ENCODE measurements around the gene DGCR8.

Gene DGCR8

DNA sequence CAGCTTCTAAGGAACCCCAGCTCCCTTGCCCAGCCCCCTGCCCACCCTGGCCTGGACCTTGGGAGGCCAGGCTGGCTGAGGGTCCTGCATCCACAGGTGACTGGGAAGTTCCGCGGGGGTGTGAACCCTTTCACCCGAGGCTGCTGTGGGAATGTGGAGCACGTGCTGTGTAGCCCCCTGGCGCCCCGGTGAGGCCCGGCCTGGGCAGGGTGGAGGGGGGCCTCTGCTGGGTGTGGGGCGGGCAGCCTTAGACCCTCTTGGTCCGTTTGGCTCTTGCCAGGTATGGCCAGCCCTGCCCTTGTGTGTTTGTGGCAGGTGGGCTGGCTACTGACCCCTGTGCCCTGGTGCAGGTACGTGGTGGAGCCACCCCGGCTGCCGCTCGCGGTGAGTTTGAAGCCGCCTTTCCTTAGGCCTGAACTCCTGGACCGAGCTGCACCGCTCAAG is 60.5 kb downstream of the DGCR8 start:
- FAIRE-seq, result no peak

DNA sequence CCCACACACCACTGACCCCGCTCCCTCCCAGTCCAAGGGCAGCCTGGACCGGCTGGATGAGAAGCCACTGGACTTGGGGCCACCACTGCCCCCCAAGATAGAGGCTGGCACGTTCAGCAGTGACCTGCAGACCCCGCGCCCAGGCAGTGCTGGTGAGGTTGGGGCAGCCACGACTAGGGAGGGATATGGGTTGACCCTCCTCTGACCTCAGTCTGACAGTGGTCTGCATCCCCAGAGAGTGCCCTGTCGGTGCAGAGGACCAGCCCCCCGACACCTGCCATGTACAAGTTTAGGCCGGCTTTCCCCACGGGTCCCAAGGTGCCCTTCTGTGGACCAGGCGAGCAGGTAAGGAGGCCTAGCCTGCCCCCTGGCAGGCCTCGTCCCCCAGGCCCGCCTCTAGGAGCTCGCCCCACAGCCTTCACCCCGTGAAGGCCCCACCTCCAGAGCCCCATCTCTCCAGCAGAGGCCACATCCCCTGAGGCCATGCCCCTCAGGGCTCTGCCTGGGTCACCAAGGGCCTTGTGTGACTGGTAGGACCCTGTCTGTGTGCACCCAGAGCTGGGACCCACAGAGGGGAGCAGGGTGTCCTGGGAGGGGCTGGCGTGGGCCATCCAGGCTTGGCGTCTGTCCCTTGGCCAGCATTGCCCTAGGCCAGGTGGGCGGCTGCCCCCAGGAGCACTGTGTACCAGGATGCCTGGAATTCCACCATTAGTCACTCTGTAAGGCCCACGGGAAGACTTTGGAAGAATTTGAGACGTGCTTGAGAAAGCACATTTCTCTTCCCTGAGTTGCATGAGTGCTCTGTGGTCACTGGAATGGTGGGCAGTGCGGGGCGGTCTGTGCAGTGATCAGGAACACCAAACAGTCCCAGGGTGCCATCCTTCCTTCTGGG is 61.4 kb downstream of the DGCR8 start:
- FAIRE-seq, result no peak

DNA sequence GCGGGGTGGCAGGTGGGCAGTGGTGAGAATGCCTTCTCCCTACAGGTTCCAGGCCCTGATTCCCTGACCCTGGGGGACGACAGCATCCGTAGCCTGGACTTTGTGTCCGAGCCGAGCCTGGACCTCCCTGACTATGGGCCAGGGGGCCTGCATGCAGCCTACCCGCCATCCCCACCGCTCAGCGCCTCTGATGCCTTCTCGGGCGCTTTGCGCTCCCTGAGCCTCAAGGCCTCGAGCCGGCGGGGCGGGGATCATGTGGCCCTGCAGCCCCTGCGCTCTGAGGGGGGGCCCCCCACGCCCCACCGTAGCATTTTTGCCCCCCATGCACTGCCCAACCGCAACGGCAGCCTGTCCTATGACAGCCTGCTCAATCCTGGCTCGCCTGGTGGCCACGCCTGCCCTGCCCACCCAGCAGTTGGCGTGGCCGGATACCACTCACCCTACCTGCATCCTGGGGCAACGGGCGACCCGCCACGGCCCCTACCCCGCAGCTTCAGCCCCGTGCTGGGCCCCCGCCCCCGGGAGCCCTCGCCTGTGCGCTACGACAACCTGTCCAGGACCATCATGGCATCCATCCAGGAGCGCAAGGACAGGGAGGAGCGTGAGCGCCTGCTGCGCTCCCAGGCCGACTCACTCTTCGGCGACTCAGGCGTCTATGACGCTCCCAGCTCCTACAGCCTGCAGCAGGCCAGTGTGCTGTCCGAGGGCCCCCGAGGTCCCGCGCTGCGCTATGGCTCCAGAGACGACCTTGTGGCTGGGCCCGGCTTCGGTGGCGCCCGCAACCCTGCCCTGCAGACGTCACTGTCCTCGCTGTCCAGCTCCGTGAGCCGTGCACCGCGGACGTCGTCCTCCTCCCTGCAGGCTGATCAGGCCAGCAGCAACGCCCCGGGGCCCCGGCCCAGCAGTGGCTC is 62.9 kb downstream of the DGCR8 start:
- no peak for FAIRE-seq

DNA sequence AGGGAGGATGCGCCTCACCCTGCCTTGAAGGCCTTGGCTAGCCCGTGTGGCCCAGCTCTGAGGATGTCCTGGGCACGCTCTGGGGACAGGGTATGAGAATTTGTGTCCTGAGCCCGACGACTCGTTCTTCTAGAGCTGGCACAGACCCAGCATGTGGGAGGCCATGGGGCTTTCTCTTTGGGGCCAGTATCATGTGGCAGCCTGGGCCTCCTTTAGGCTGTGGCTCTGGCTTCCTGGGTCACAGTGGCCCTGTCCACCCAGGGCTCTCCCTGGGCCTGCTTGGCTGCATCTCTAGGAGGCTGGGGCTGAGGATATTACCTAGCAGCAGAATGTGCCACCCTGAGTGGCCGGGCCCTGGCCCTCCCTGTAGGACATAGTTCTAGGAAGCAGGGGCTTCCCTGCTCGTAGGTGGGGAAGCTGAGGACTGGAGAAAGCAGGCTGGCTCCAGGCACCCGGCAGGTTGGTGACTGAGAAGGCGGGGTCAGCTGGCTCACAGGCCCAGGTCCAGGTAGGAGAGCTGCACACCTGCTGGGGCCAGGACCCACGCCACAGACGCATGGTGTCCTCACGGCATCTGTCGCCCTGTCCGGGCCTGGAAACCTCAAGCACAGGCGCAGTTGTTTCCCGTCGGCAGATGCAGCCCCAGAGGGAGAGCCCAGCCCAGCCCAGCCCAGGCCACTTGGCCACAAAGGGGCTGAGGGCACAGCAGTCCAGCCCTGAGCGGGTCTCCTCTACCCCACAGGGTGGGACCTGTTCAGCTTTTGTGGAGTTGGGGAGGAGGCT is 64.0 kb downstream of the DGCR8 start:
- FAIRE-seq, result no peak

DNA sequence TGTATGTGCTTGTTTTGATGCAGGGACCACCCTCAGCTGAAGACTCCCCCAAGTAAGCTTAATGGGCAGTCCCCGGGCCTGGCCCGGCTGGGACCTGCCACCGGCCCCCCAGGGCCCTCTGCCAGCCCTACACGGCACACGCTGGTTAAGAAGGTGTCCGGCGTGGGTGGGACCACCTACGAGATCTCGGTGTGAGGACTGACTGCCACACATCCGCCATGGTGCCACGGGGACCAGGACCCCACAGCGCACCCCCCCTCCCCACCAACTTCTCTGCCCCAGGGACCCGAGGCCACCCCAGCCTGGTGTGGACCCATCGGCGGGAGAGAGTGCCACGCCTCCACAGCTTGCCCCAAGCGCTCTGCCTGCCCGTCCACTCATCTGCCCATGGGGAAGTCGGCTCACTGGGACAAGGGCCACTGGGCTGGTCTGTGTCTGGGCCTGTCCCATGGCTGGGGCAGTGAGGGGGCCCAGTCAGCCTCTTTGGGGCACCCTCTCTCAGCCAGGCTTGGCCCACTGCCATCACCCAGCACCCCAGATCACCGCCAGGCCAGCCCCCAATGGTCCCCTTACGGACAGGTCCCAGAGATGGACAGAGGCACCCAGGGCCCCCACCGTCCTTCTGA is 65.3 kb downstream of the DGCR8 start:
- no peak for FAIRE-seq

DNA sequence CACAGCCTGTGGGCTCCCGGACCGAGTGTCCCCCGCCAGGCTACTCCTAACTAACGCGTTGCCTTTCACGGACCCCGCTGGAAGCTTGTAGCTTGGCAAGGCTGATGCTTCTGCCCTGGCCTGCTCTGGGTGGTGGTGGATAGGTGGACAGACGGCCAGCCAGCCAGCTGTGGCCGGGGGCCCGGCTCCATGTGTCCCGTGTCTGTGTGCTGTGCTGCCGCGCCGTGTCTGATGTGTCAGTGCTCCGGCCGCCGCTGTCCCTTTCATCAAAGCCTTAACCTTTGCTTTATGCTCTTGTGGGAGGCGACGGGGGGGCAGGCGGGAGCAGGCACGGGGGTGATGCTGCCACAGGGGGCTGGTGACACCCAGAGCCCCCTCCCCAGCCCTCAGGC is 65.8 kb downstream of the DGCR8 start:
- no peak for FAIRE-seq

DNA sequence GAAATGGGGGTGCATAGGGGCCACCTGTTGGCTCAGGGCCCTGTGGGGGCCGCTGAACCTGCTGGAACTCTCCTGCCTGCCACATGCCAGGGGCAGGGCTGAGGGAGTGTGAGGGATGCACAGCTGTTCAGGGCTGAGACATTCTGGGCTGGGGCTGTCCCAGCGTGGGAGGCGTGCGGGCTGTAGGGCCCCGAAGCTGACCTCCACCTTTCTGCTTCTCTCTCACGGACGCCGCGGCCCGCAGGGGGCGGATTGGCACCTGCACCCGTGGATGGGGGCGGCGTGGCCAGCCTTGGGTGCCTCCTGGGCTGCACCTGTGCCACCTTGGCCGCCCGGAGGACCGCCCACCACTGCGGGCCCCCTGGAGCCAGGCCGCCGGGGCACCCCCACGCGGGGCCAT is 66.7 kb downstream of the DGCR8 start:
- FAIRE-seq, result no peak

DNA sequence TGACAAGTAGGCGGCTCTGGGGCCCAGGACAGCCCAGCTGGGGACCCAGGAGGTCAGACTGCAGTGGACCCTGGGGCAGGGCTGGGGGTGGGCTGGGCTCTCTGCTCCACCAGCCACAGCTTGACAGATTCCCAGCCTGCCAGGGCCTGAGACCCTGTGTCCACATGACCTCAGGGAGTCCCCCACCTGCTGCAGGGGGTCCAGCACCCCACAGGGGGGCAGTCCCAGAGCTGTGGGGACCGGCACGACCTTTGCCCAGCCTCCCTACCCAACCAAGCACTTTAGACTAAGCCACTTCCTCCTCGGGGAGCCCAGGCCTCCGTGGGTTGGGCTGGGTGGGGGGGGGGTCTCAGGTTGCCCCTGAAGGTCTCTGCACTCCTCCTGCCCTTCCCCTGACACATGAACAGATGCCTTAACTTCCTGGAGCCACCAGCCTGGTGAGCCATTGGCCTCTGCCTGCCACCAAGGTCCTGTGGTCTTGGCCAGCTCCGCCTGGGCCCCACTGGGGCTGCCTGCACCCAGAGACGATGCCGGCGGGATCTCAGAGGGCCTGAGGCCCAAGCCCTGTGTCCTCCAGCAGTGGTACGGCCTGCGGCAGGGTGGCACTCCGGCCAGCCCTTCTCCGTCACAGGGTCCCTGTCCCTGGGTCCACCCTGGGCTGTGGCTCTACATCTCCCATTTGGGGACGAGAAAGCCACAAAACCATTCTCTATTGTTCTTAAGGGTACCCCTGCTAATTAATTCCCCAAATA is 67.4 kb downstream of the DGCR8 start:
- FAIRE-seq, result no peak

DNA sequence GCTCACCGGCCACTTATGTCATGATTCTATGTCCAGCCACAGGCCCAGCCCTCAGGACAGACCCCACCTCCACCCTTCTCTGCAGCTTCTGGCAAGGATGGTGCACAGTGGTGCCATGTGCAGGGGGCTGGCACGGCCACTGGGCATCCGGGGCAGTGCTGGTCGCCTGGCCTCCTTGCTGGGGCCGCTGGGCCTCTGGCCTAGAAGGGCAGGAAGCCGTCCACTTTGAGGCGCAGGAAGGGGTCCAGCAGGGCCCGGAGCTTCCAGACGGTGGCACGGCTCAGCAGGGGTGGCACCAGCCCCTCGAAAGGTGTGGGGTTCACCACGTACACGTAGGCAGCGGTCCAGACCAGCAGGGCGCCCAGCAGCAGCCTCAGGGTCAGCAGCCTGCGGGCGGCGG is 68.4 kb downstream of the DGCR8 start:
- no peak for FAIRE-seq

DNA sequence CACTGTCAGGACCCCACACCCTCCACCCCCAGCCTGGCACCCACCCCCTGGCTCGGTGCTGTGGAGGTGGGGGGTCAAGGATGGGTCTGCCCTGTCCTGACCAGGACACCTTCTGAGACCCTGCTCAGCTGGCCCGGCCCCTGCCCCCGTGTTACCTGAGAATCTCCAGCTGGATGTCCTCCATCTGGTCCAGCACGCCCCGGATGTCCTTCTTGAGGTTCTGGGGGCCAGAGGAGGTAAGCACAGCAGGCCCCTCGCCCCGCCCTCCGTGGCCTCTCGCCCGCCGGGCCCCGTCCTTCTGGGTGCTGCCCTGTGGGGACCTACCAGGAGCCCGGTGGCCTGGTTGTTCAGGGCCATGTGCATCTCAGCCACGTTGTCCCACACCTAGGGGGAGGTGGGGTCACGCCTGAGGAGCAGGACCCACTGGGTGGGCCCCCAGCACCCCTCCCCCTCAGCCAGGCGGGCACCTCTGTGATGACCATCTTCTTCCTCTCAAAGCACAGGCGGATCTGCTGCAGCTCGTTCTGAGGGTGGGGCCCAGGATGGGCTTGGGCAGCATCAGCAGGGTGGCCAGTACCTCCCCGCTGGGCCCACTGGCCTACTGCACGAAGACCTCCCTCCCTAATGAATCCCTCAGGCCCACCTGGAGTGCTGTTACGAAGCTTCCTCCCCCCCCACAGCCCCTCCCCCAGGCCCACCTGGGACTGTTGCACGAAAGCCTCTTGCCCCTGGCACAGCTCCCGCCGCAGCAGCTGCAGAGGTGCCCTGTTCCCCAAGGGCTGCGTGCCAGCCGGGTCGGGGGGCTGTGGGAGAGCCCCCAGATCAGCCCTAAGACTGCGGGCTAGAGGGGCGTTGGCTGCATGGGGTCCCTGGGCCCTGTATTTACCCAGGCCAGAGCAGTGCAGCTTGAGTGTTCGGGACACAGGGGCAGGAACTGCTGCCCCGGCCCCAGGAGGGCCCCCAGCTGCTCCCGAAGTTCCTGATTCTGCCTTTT is 69.5 kb downstream of the DGCR8 start:
- no peak for FAIRE-seq

DNA sequence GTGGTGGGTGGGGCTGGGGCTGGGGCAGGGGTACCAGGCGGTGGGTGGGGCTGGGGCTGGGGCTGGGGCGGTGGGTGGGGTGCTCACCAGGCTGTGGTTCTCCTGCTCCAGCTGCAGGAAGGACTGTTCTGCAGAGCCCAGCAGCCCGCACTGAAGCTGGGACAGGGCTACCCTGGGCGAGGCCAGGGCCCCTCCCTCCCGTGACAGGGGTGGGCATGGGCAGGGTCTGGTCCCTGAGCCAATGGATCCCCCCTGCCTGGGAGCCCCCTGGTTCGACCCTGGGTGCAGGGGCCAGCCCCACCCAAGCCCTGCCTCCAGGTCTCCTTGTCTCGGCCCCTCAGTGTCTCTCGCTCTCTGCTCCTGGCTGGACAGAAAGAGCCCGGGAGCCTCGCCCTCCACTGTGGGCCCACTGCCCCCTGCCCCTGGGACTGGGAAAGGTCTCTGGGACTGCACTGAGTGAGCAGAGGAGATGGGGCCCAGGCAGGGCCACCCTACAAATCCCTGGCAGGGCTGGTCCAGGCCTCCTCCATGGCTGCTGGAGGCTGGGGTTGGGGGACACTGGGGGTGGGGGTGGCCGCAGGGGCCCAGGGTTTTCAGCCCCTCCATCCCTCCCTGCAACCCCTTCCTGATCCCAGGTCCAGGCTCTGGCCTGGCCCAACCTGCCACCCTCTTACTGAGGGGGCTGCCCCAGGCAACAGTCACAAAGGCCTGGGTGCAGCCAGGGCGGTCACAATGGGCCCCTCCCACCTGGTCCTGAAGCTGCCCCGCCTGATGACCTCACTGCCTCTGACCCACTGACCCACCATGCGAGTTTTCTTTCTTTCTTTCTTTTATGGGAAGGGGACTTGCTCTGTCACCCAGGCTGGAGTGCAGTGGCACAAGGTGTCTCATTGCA is 70.6 kb downstream of the DGCR8 start, which contains the start of gene CCDC188:
TSS of gene CCDC188 (minus strand) at position 675 of the 895 bp plus-strand sequence. CDS start at position 606, 69 bp downstream.
- FAIRE-seq, result no peak

DNA sequence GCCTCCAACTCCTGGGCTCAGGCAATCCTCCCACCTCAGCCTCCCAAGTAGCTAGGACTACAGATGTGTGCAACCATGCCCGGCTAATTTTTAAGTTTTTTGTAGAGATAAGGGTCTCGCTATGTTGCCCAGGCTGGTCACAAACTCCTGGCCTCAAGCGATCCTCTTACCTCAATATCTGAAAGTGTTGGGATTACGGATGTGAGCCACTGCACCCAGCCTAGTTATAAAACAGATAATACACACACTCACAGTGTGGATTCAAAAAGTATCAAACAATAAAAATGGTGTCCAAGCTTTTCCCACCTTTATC is 71.2 kb downstream of the DGCR8 start:
- FAIRE-seq, result no peak

DNA sequence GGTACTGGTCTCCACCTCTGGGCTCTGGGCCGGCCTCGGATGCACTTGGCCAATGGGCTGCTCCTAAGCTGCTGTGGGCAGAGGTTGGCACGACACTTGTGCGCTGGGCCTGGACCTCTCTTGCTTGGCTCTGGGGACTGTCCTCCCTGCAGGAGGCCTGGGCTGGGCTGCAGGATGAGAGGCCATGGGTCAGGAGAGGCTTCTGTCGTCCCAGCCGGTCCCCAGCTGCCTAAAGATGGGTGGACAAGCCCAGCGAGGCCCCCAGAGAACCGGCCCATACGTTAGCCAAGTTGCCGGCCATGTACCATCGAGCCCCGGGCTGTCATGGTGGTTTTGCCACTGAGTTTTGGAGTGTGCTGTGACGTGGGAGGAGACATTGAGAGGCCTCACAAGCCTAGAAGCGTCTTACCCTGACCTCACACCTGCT is 72.4 kb downstream of the DGCR8 start:
- FAIRE-seq, result no peak

DNA sequence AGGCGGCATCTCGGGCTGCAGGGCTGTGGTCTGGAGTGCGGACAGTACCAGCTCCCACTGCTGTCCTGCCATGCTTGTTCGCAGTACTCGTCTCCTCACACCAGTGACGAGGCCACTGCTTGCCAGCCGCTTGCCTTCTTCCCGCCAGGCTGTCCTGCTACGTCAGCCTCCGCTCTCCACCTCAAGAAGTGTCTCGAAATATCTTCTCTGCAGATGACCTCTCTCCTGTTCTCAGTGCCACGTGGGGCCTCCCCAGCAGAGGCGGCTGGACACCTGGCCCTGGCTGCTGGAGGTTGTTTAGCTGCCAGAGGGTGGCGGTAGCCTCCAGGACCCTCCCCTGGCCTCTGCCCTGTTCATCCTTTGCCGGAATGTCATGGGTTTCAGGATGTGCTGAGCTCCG is 73.9 kb downstream of the DGCR8 start:
- FAIRE-seq, result no peak

DNA sequence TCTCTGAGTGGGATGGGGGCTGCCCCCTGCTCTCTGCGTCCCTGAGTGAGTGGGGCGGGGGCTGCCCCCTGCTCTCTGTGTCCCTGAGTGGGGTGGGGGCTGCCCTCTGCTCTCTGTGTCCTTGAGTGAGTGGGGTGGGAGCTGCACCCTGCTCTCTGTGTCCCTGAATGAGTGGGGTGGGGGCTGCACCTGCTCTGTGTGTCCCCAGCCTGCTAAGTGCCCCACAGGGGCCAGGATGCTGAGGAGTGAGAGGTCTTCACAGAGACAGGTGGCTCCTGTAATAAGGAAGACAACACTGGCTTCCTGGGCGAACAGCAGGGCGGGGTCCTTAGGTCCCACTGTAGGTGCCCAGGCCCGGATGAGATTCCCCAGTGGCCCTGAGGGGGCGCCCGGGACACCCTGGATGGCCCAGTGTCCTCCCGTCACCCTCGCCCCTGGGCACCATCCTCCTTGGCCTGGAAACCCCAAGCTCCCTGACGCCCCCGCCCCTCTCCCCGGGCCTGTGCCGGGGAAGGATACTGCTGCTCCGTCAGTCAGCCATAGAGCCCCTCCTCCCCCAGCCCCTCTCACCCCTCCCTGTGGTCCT is 74.7 kb downstream of the DGCR8 start:
- FAIRE-seq, result no peak

DNA sequence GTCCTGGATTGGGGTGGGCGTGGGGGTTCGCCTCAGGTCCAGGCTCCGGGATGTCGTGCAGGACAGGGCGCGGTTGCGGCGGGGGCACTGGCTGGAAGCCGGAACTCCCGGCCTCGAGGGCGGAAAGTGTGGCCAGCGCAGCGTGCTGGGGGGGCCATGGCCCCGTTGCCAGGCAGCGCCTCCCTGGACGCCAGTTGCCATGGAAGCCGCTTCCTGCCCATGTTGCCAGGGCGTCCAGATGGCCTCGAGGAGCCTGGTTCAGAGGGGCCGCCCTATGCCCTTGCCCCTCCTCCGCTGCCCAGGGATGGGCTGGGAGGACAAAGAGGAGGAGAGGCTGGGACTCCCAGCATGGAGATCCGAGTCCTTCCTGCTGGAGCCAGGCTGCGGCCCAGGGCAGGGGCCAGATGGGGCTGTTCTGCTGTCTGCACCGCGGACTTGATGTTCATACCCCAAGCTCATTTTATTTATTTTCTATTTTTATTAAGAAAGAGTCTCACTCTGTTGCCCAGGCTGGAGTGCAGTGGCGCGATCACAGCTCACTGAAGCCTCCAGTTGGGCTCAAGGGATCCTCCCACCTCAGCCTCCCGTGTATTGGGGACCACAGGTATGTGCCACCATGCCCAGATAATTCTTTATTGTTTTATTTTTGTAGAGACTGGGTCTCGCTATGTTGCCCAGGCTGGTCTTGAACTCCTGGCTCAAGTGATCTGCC is 75.4 kb downstream of the DGCR8 start:
- FAIRE-seq, result no peak

DNA sequence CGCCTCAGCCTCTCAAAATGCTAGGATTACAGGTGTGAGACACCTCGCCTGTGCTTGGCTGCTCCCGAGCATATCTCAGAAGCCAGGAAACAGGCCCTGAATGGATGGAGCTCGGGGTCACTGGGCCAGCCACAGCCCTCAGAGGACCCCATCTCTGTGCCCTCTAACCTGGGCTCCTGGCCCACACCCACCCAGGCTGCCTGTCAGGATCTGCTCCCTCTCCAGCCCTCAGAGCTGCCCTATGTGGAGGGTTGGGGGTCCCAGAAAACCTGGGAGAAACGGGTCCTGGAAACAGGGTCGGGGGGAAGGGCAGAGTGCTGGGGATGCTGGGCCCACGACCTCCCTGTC is 76.0 kb downstream of the DGCR8 start:
- FAIRE-seq, result no peak

Data from G401.6 (cell line).